Measurements from ENCODE around the gene HMX3.

GRCh38 chr10:123136221-123136805, 543 bp downstream of the HMX3 start:
- TF ChIP-seq GATA1 (IDR thresholded peaks at IDR 0.05; ENCODE audit: low read depth, low read length) = no peak
- TF ChIP-seq POLR2A (IDR thresholded peaks at IDR 0.05; ENCODE audit: low read length) = no peak

All from erythroblast (primary cell).